A549 (cell line): Measurements from ENCODE around the gene OR8A1.

Experiments used
- BCL3 ChIP-seq: fragments of >200 bp; sonication (Bioruptor Twin); formaldehyde crosslinking; IDR thresholded peaks from 3 replicates; pipeline ENCODE4 v1.6.1; 2016
- BHLHE40 ChIP-seq: IDR thresholded peaks from 2 replicates; pipeline ENCODE4 v1.6.1; 2012; ENCODE audit warnings: low read depth, low read length, inconsistent platforms
- CHD4 ChIP-seq: fragments of 200-600 bp; sonication (generic); IDR thresholded peaks from 2 replicates; pipeline ENCODE4 v1.6.1; 2016; ENCODE audit warnings: antibody characterized with exemption, mild to moderate bottlenecking, borderline replicate concordance
- CTCF ChIP-seq: fragments of >200 bp; sonication (Bioruptor Twin); formaldehyde crosslinking; IDR thresholded peaks from 3 replicates; pipeline ENCODE4 v1.5.1; 2016
- ELK1 ChIP-seq: fragments of 150-350 bp; IDR thresholded peaks from 2 replicates; pipeline ENCODE4 v1.6.1; 2014; ENCODE audit warnings: low read depth, mild to moderate bottlenecking, low read length
- PBX3 ChIP-seq: IDR thresholded peaks from 2 replicates; pipeline ENCODE4 v1.6.1; 2012
- PHF8 ChIP-seq: fragments of 200-600 bp; sonication (generic); IDR thresholded peaks from 2 replicates; pipeline ENCODE4 v1.6.1; 2016; ENCODE audit warnings: low read depth, mild to moderate bottlenecking, antibody characterized with exemption, moderate library complexity, borderline replicate concordance
- POLR2A ChIP-seq: IDR thresholded peaks from 2 replicates; pipeline ENCODE4 v1.6.1; 2012; ENCODE audit warnings: mild to moderate bottlenecking, low read length
- POLR2AphosphoS2 ChIP-seq: conservative IDR thresholded peaks from 2 replicates; pipeline ENCODE4 v1.6.1; 2012; ENCODE audit warnings: low read length, improper control_type of control experiment, inconsistent platforms
- RFX5 ChIP-seq: fragments of 450-650 bp; IDR thresholded peaks from 2 replicates; pipeline ENCODE4 v1.7.1; 2014; ENCODE audit warnings: antibody characterized with exemption, mild to moderate bottlenecking, moderate library complexity
- USF2 ChIP-seq: fragments of 450-650 bp; IDR thresholded peaks from 2 replicates; pipeline ENCODE4 v1.6.1; 2014; ENCODE audit warnings: antibody characterized with exemption
- TF ChIP-seq, protein P1 (sequence below): fragments of 200-600 bp; sonication (generic); IDR thresholded peaks from 2 replicates; pipeline ENCODE4 v1.6.1; 2016; ENCODE audit warnings: antibody characterized with exemption, mild to moderate bottlenecking, moderate library complexity

DNA sequence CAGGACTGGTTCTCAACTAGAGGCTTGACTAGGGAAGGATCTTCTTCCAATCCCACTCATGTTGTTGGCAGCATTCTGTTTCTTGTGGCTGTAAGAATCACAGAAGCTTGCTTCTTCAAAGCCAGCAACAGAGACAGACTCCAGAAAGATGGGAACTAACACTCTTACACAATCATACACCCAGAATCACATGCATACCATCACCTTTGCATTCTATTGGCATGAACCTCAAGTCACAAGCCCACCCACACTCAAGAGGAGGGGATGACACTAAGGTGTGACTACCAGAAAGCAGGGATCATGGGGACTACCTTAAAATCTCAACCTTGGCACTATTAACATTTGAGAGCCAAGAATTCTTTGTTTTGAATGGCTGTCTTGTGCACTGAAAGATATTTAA is 27.8 kb downstream of the OR8A1 start:
- TF ChIP-seq POLR2A (no peak), CTCF (no peak), PHF8 (no peak), CHD4 (no peak), RFX5 (no peak), BCL3 (no peak), PBX3 (no peak), USF2 (no peak), ELK1 (no peak), POLR2AphosphoS2 (no peak), BHLHE40 (no peak)
- TF ChIP-seq, protein P1, sequence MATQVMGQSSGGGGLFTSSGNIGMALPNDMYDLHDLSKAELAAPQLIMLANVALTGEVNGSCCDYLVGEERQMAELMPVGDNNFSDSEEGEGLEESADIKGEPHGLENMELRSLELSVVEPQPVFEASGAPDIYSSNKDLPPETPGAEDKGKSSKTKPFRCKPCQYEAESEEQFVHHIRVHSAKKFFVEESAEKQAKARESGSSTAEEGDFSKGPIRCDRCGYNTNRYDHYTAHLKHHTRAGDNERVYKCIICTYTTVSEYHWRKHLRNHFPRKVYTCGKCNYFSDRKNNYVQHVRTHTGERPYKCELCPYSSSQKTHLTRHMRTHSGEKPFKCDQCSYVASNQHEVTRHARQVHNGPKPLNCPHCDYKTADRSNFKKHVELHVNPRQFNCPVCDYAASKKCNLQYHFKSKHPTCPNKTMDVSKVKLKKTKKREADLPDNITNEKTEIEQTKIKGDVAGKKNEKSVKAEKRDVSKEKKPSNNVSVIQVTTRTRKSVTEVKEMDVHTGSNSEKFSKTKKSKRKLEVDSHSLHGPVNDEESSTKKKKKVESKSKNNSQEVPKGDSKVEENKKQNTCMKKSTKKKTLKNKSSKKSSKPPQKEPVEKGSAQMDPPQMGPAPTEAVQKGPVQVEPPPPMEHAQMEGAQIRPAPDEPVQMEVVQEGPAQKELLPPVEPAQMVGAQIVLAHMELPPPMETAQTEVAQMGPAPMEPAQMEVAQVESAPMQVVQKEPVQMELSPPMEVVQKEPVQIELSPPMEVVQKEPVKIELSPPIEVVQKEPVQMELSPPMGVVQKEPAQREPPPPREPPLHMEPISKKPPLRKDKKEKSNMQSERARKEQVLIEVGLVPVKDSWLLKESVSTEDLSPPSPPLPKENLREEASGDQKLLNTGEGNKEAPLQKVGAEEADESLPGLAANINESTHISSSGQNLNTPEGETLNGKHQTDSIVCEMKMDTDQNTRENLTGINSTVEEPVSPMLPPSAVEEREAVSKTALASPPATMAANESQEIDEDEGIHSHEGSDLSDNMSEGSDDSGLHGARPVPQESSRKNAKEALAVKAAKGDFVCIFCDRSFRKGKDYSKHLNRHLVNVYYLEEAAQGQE = no peak
